ENCODE results near the gene KRT1. TPM values are rescaled to one million over a fixed set of nuclear protein-coding genes. Genes with fewer than 3 reads are reported as not detected.

KRT1 gene
- total RNA-seq, 1 donor from 2014 or later, result not detected

DNA sequence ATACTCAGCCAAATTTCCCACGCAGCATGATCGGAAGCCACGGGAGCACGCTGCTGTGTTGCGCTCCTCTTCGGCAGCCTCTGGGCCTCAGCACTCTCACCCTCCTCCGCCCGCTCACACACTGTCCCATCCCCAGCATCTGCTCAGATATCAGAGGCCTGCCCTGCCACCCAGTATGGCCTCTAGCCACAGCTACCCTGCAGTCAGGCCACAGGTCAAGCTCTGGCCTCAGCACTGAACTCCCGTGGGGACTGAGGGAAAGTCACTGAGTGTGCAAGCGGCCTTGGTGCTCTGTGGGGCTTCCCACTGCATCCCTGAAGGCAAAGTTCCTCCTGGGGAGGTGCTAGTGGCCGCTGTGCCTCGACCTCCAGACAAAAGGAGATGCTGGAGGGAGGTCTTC is 21.1 kb upstream of the KRT1 start:
- Mint-ChIP-seq H3K27me3 (ENCODE audit: unreplicated experiment) (peaks cover 9% of the 10 kb centered on the region), H3K4me3 (ENCODE audit: unreplicated experiment) (no peak overlapping the region), H3K4me1 (ENCODE audit: low read depth, unreplicated experiment) (no peaks in the 10 kb centered on the region), H3K9me3 (ENCODE audit: unreplicated experiment) (peaks cover 7% of the 10 kb centered on the region), H3K27ac (ENCODE audit: unreplicated experiment) (no peak overlapping the region), H3K36me3 (ENCODE audit: unreplicated experiment) (no peaks in the 10 kb centered on the region)
- TF ChIP-seq, protein P1, sequence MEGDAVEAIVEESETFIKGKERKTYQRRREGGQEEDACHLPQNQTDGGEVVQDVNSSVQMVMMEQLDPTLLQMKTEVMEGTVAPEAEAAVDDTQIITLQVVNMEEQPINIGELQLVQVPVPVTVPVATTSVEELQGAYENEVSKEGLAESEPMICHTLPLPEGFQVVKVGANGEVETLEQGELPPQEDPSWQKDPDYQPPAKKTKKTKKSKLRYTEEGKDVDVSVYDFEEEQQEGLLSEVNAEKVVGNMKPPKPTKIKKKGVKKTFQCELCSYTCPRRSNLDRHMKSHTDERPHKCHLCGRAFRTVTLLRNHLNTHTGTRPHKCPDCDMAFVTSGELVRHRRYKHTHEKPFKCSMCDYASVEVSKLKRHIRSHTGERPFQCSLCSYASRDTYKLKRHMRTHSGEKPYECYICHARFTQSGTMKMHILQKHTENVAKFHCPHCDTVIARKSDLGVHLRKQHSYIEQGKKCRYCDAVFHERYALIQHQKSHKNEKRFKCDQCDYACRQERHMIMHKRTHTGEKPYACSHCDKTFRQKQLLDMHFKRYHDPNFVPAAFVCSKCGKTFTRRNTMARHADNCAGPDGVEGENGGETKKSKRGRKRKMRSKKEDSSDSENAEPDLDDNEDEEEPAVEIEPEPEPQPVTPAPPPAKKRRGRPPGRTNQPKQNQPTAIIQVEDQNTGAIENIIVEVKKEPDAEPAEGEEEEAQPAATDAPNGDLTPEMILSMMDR (IDR thresholded peaks at IDR 0.05; ENCODE audit: partially characterized antibody, unreplicated experiment), result no peak
- no peak for DNase-seq

DNA sequence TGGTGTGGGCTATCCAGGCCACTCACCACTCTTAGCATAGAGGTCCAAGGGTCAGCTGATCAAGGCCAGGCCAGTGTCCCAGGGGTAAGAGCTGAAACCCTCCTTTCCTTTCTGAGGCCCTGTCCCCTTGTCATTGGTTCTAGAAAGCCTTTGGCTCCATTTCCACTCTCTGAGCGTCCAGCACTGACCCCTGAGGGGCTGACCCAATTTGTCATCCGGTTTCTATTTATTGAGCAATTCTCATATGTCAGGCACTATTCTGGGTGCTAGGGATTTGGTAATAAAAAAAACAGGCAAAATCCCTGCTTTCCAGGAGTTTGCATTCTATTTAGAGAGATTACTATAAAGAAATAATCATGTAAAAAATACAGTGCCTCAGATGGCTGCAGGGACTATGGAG is 19.8 kb upstream of the KRT1 start:
- H3K36me3 Mint-ChIP-seq (ENCODE audit: unreplicated experiment), result no peaks in the 10 kb centered on the region
- H3K9me3 Mint-ChIP-seq (ENCODE audit: unreplicated experiment), result peaks cover 7% of the 10 kb centered on the region
- H3K4me1 Mint-ChIP-seq (ENCODE audit: low read depth, unreplicated experiment), result no peaks in the 10 kb centered on the region
- DNase-seq, result no peak
- H3K27me3 Mint-ChIP-seq (ENCODE audit: unreplicated experiment), result peaks cover 9% of the 10 kb centered on the region
- TF ChIP-seq, protein P1 (IDR thresholded peaks at IDR 0.05; ENCODE audit: partially characterized antibody, unreplicated experiment), result no peak
- H3K27ac Mint-ChIP-seq (ENCODE audit: unreplicated experiment), result no peak overlapping the region
- H3K4me3 Mint-ChIP-seq (ENCODE audit: unreplicated experiment), result no peak overlapping the region

DNA sequence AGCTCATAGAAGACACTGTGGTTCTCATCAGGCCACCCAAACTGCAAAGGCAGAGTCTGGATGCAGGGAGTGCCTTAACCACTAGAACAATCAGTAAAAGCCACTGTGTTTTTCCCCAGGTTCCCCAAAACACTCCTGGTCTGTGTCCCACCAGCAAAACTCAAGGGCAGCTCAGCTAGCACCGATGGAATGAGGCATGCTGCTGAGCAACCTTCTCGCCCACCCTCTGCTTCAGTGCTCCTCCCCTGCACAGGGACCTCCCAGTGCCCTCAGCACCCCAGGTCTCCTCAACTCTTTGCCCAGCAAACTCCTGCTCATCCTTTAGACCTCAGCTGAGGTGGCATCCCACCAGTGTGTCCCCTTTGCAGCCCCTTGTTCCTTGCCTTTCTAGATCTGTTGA is 19.2 kb upstream of the KRT1 start:
- Mint-ChIP-seq H3K4me1 (ENCODE audit: low read depth, unreplicated experiment) (no peaks in the 10 kb centered on the region), H3K9me3 (ENCODE audit: unreplicated experiment) (peaks cover 7% of the 10 kb centered on the region), H3K27ac (ENCODE audit: unreplicated experiment) (no peak overlapping the region), H3K27me3 (ENCODE audit: unreplicated experiment) (peaks cover 9% of the 10 kb centered on the region), H3K4me3 (ENCODE audit: unreplicated experiment) (no peak overlapping the region), H3K36me3 (ENCODE audit: unreplicated experiment) (no peaks in the 10 kb centered on the region)
- DNase-seq, result no peak
- TF ChIP-seq, protein P1 (IDR thresholded peaks at IDR 0.05; ENCODE audit: partially characterized antibody, unreplicated experiment), result no peak

DNA sequence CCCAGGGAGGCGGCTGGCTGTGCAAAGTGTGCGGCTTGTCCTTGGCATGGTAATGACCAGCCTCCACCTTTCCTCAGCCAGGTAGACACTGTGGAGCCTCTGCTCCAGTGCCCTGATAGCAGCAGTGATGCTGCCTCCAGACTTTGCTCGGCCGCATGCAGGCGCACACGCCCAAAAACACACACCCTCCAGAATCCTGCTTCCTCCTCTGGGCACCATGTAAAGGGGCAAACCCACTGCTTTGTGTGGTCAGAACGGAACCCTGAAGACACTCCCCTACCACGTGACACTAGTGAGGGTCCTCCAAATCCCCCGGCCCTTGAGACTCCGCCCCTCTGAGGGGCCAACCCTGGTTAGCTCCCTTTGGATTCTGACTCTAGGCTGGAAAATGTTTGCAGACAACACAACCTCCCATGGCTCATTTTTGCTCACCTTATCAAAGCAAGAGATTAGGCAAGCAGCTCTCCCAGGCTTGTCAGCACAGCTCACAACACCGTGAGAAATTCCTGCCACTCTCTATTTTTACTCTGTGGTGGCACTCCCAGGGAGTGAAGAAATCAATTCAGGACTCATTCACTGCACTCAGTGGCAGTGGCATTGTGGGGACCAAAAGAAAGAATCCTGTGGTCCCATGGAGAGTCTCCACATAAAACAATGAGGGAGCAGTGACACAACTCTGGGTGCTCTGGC is 18.6 kb upstream of the KRT1 start:
- peaks cover 9% of the 10 kb centered on the region for H3K27me3 Mint-ChIP-seq (ENCODE audit: unreplicated experiment)

DNA sequence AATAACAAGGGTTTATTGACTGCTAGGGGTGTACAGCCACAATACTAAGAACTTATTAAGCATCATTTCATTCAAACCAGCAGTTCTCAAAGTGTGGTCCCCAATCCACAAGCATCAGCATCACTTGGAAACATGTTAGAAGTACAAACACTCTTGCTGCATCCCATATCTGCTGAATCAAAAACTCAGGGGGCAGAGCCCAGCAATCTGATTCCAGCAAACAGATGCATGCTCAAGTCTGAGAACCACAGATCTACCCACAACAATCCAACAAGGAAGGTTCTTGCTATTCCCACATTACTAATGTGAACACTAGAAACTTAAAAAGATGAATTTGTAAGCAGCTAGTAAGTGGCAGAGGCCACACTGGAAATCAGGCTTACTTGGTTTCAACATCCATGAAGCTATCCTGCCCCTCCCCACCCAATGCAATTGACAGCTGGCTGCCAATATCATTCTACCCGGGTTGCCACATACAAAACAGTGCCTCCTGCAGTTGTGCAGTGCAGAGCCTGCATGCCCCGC is 16.9 kb upstream of the KRT1 start:
- H3K4me3 Mint-ChIP-seq (ENCODE audit: unreplicated experiment), result no peak overlapping the region
- H3K9me3 Mint-ChIP-seq (ENCODE audit: unreplicated experiment), result peaks cover 8% of the 10 kb centered on the region
- H3K27ac Mint-ChIP-seq (ENCODE audit: unreplicated experiment), result no peak overlapping the region
- no peaks in the 10 kb centered on the region for H3K4me1 Mint-ChIP-seq (ENCODE audit: low read depth, unreplicated experiment)
- TF ChIP-seq, protein P1 (IDR thresholded peaks at IDR 0.05; ENCODE audit: partially characterized antibody, unreplicated experiment), result no peak
- peaks cover 17% of the 10 kb centered on the region for H3K27me3 Mint-ChIP-seq (ENCODE audit: unreplicated experiment)
- no peaks in the 10 kb centered on the region for H3K36me3 Mint-ChIP-seq (ENCODE audit: unreplicated experiment)
- no peak for DNase-seq

More for the DNA sequence above, 18.6 kb upstream of the KRT1 start:
- Mint-ChIP-seq H3K36me3 (ENCODE audit: unreplicated experiment) (no peaks in the 10 kb centered on the region), H3K27ac (ENCODE audit: unreplicated experiment) (no peak overlapping the region), H3K4me1 (ENCODE audit: low read depth, unreplicated experiment) (no peaks in the 10 kb centered on the region), H3K4me3 (ENCODE audit: unreplicated experiment) (no peak overlapping the region), H3K9me3 (ENCODE audit: unreplicated experiment) (peaks cover 7% of the 10 kb centered on the region)
- DNase-seq, result no peak
- TF ChIP-seq, protein P1 (IDR thresholded peaks at IDR 0.05; ENCODE audit: partially characterized antibody, unreplicated experiment), result no peak

Data from glutamatergic neuron (in vitro differentiated cells).